Caco-2 (cell line): Measurements from ENCODE around the gene TGFBR2. TPM values are rescaled to one million over a fixed set of nuclear protein-coding genes. Genes with fewer than 3 reads are reported as not detected.

Source experiments
- BruUV-seq: library from RNA; stranded (reverse); fragments of 400-500 nt; replicated peaks from 2 replicates; lab custom pipeline; 2021; lab: Mats Ljungman, UMichigan
- CTCF ChIA-PET: fragments of 300-600 bp; sonication (Branson Sonifier 250); formaldehyde crosslinking; loops from one replicate; lab custom pipeline; 2022; ENCODE audit warnings: antibody characterized with exemption; lab: Charles Lee
- POLR2A ChIA-PET: fragments of 300-600 bp; sonication (Branson Sonifier 250); formaldehyde crosslinking; loops from one replicate; lab custom pipeline; 2022; ENCODE audit warnings: antibody characterized with exemption; lab: Charles Lee
- DNase-seq, 2 experiments: peaks; one replicate each; pipeline versions ENCODE4 v3.0.0 to v3.0.0-alpha.2; 2020 to 2022
- H3K27me3 ChIP-seq: replicated peaks from 2 replicates; pipeline ENCODE4 v1.6.0; 2011; ENCODE audit warnings: low read length; ENCODE audit not compliant: control insufficient read depth, insufficient read depth
- H3K36me3 ChIP-seq: 2 replicates; pipeline ENCODE4 v1.5.1; 2011; ENCODE audit warnings: low read length; ENCODE audit not compliant: control insufficient read depth, insufficient read depth
- H3K4me1 ChIP-seq: fragments of 250-450 bp; sonication (Bioruptor Pico); 2 replicates; pipeline ENCODE4 v1.5.1; 2020; ENCODE audit warnings: mild to moderate bottlenecking
- H3K4me3 ChIP-seq: 2 replicates; pipeline ENCODE4 v1.5.1; 2011; ENCODE audit warnings: low read depth, mild to moderate bottlenecking, control low read depth, low read length
- H3K9me3 ChIP-seq: fragments of 250-450 bp; sonication (Bioruptor Pico); 2 replicates; pipeline ENCODE4 v1.5.1; 2020; ENCODE audit warnings: mild to moderate bottlenecking, moderate library complexity
- H3K27ac Mint-ChIP-seq: one replicate; pipeline ENCODE4 v1.8.0; 2022; ENCODE audit warnings: mixed read lengths; ENCODE audit not compliant: unreplicated experiment
- H3K27me3 Mint-ChIP-seq: one replicate; pipeline ENCODE4 v1.8.0; 2022; ENCODE audit warnings: mixed read lengths; ENCODE audit not compliant: insufficient read depth, unreplicated experiment
- H3K36me3 Mint-ChIP-seq: one replicate; pipeline ENCODE4 v1.8.0; 2022; ENCODE audit warnings: mild to moderate bottlenecking, mixed read lengths; ENCODE audit not compliant: insufficient read depth, unreplicated experiment
- H3K4me1 Mint-ChIP-seq: one replicate; pipeline ENCODE4 v1.8.0; 2022; ENCODE audit warnings: low read depth, mixed read lengths; ENCODE audit not compliant: unreplicated experiment
- H3K4me3 Mint-ChIP-seq: one replicate; pipeline ENCODE4 v1.8.0; 2022; ENCODE audit warnings: mild to moderate bottlenecking, moderate library complexity, mixed read lengths; ENCODE audit not compliant: unreplicated experiment
- H3K9me3 Mint-ChIP-seq: one replicate; pipeline ENCODE4 v1.8.0; 2022; ENCODE audit warnings: mixed read lengths; ENCODE audit not compliant: unreplicated experiment
- intact Hi-C: fragments of 100-400 bp; cut with micrococcal nuclease; formaldehyde crosslinking; loops from one replicate; pipeline ENCODE4 v1.10.0; 2022; ENCODE audit not compliant: unreplicated experiment
- total RNA-seq: library from RNA; stranded (reverse); gene quantifications from 2 replicates; pipeline ENCODE4 v1.2.3, GENCODE V29; 2022
- TF ChIP-seq, protein P1 (sequence below), 2 experiments: fragments of 200-600 bp in 1 of 2; IDR thresholded peaks; 1 replicate in 1 of 2; 2 replicates in 1 of 2; pipeline versions ENCODE4 v1.5.1 to v1.8.0; 2011 to 2022; ENCODE audit warnings: antibody characterized with exemption in 1 of 2, control low read depth in 1 of 2, inconsistent platforms in 1 of 2, low read depth in 1 of 2, low read length in 1 of 2, mild to moderate bottlenecking in 1 of 2, moderate library complexity in 1 of 2; ENCODE audit not compliant: insufficient read depth in 1 of 2, severe bottlenecking in 1 of 2, unreplicated experiment in 1 of 2

The TGFBR2 gene
- total RNA-seq, 1 experiment from 2014 or later: 40.5 TPM

DNA sequence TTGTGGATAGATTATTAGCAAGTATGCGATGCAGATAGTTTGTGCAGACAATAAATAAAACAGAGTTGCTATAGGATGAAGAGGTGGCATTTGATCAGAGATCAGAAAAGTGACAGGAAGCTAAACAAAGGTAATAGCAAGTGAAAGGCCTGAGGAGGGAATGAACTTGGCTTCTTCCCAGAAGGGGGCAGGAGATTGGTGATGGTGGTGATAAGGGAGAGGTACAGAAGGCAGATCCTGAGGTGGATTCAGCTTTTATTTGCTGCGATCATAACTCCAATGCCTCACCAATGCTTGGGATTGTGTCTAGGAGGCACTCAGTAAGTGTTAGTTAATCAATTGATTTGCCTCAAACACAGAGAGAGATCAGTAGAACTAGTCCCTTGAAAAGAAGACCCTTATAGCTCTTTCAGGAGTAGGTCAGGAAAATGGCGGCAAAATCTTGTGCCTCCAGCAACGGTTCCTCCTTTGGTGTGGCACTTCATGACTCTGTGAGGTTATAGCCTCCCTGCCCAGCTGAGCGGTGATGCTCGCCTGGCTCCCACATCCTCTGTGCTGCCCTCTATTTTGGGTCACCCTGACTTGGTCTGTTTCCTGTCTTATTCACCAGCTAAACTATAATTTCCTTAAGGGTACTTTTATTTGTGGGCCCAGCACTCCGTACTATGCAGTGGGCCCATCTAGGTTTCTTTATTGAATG is 37.5 kb downstream of the TGFBR2 start:
- H3K27ac Mint-ChIP-seq: no peak overlapping the region

DNA sequence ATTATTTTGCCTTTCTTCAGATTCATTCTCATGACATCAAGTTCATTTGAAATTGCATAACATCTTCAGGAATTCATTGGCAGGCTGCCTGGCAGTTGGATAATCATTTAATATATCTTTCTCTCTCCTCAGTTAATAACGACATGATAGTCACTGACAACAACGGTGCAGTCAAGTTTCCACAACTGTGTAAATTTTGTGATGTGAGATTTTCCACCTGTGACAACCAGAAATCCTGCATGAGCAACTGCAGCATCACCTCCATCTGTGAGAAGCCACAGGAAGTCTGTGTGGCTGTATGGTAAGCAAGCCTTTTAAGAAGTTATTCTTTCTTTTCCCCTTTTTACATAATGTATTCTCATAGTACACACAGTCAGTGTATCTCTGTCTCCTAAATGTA is 38.2 kb downstream of the TGFBR2 start:
- no peak for DNase-seq
- ChIA-PET POLR2A (no interaction called here), CTCF (no interaction called here)
- Mint-ChIP-seq H3K27me3 (no peaks in the 10 kb centered on the region), H3K4me3 (no peak overlapping the region), H3K9me3 (no peaks in the 10 kb centered on the region), H3K27ac (no peak overlapping the region), H3K4me1 (peaks cover 9% of the 10 kb centered on the region), H3K36me3 (peaks cover 57% of the 10 kb centered on the region)
- H3K4me3 ChIP-seq: no peak overlapping the region
- H3K9me3 ChIP-seq: no peaks in the 10 kb centered on the region
- no peaks in the 10 kb centered on the region for H3K27me3 ChIP-seq
- TF ChIP-seq, protein P1, sequence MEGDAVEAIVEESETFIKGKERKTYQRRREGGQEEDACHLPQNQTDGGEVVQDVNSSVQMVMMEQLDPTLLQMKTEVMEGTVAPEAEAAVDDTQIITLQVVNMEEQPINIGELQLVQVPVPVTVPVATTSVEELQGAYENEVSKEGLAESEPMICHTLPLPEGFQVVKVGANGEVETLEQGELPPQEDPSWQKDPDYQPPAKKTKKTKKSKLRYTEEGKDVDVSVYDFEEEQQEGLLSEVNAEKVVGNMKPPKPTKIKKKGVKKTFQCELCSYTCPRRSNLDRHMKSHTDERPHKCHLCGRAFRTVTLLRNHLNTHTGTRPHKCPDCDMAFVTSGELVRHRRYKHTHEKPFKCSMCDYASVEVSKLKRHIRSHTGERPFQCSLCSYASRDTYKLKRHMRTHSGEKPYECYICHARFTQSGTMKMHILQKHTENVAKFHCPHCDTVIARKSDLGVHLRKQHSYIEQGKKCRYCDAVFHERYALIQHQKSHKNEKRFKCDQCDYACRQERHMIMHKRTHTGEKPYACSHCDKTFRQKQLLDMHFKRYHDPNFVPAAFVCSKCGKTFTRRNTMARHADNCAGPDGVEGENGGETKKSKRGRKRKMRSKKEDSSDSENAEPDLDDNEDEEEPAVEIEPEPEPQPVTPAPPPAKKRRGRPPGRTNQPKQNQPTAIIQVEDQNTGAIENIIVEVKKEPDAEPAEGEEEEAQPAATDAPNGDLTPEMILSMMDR (IDR thresholded peaks at IDR 0.05; ENCODE audit: insufficient read depth in 1 of 2, low read depth in 1 of 2, low read length in 1 of 2, severe bottlenecking in 1 of 2, unreplicated experiment in 1 of 2): no peak
- intact Hi-C loops: no loop called here
- 0 out of 2 replicates have a peak, but pooled peaks cover 9% of the 10 kb centered on the region for H3K4me1 ChIP-seq
- no TSS peak for BruUV-seq
- peaks cover 9% of the 10 kb centered on the region for H3K36me3 ChIP-seq

More for the DNA sequence above, 37.5 kb downstream of the TGFBR2 start:
- ChIA-PET POLR2A (interaction anchor here (0.5 kb wide), 1 partner anchor 874 kb away, joined by 5 read pairs; no protein-coding TSS in a partner anchor), CTCF (interaction anchor here (0.6 kb wide), 1 partner anchor 94 kb away, joined by 3 read pairs; no protein-coding TSS in a partner anchor)
- peaks cover 50% of the 10 kb centered on the region for H3K36me3 Mint-ChIP-seq
- H3K4me3 Mint-ChIP-seq: no peak overlapping the region
- no peak for DNase-seq
- no peaks in the 10 kb centered on the region for H3K27me3 ChIP-seq
- no peaks in the 10 kb centered on the region for H3K9me3 Mint-ChIP-seq
- intact Hi-C loops: no loop called here
- BruUV-seq: no TSS peak
- H3K4me3 ChIP-seq: no peak overlapping the region
- no peaks in the 10 kb centered on the region for H3K27me3 Mint-ChIP-seq
- H3K9me3 ChIP-seq: no peaks in the 10 kb centered on the region
- peaks cover 7% of the 10 kb centered on the region for H3K4me1 Mint-ChIP-seq
- TF ChIP-seq, protein P1 (IDR thresholded peaks at IDR 0.05; ENCODE audit: insufficient read depth in 1 of 2, low read depth in 1 of 2, low read length in 1 of 2, severe bottlenecking in 1 of 2, unreplicated experiment in 1 of 2): no peak
- H3K4me1 ChIP-seq: 0 out of 2 replicates have a peak, but pooled peaks cover 7% of the 10 kb centered on the region
- H3K36me3 ChIP-seq: peaks cover 9% of the 10 kb centered on the region

DNA sequence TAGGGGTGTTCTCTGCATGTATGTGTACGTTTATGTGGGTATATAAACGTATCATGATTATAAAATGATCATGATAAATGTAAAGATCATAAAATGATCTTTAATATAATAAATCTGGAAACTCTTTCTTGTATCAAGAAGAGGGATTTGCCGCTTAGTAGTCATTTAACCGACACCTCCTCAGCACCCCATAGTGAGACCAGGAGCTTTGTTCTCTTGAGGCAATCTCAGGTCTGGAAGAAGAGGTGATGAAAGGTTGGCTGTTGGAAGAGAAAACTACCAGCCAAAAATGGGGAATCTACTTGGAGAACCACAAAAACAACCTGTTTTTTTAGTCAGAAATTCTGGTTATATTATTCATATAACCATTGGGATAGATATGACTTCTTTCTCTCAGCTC is 38.7 kb downstream of the TGFBR2 start:
- TF ChIP-seq, protein P1 (IDR thresholded peaks at IDR 0.05; ENCODE audit: insufficient read depth in 1 of 2, low read depth in 1 of 2, low read length in 1 of 2, severe bottlenecking in 1 of 2, unreplicated experiment in 1 of 2): no peak
- BruUV-seq: no TSS peak
- Mint-ChIP-seq H3K36me3 (peaks cover 61% of the 10 kb centered on the region), H3K4me3 (no peak overlapping the region), H3K9me3 (no peaks in the 10 kb centered on the region), H3K27me3 (no peaks in the 10 kb centered on the region), H3K27ac (no peak overlapping the region), H3K4me1 (peaks cover 12% of the 10 kb centered on the region)
- DNase-seq: no peak
- H3K27me3 ChIP-seq: no peaks in the 10 kb centered on the region
- no peaks in the 10 kb centered on the region for H3K9me3 ChIP-seq
- 0 out of 2 replicates have a peak, but pooled peaks cover 9% of the 10 kb centered on the region for H3K4me1 ChIP-seq
- intact Hi-C loops: no loop called here
- no peak overlapping the region for H3K4me3 ChIP-seq
- CTCF ChIA-PET: no interaction called here
- peaks cover 9% of the 10 kb centered on the region for H3K36me3 ChIP-seq
- POLR2A ChIA-PET: no interaction called here
